HL-60/S4 treated with phorbol 12-myristate 13-acetate at 8.2 ng/mL for 4 days and 3 days (cell line): ENCODE data around the gene RER1.
"Not testable (repeated sequence)": the region's sequence is repeated elsewhere in the genome, so short reads cannot be mapped to it uniquely, and the experiment has no call there.

ENCODE experiments used
- in situ Hi-C: fragments of 300-500 bp; cut with MboI; formaldehyde crosslinking; loops from 2 replicates; pipeline ENCODE4 v1.15.0; 2022; ENCODE audit warnings: low sequenced_read_pairs

The RER1 gene

GRCh38 chr1:2440346-2440745 lies 48.7 kb downstream of the RER1 start:
- in situ Hi-C loops: not testable (repeated sequence)

- in situ Hi-C loops: no loop called here
These were observed 50.1 kb downstream of the RER1 start for GRCh38 chr1:2441746-2442145.

- in situ Hi-C loops: no loop called here
These were observed 51.0 kb downstream of the RER1 start for GRCh38 chr1:2442661-2443060.

GRCh38 chr1:2443277-2444137 lies 51.9 kb downstream of the RER1 start:
- in situ Hi-C loops: no loop called here

GRCh38 chr1:2444138-2444591 lies 52.5 kb downstream of the RER1 start:
- in situ Hi-C loops: no loop called here

- in situ Hi-C loops: no loop called here
These were observed 53.7 kb downstream of the RER1 start for GRCh38 chr1:2445162-2445822.

- in situ Hi-C loops: no loop called here
These were observed 54.2 kb downstream of the RER1 start for GRCh38 chr1:2445823-2446215.

- in situ Hi-C loops: no loop called here
These were observed 54.8 kb downstream of the RER1 start for GRCh38 chr1:2446394-2446793.

GRCh38 chr1:2446861-2447260 lies 55.2 kb downstream of the RER1 start:
- in situ Hi-C loops: no loop called here

GRCh38 chr1:2447276-2448097 lies 55.8 kb downstream of the RER1 start:
- in situ Hi-C loops: no loop called here

- in situ Hi-C loops: no loop called here
These were observed 56.4 kb downstream of the RER1 start for GRCh38 chr1:2448098-2448445.

- in situ Hi-C loops: no loop called here
These were observed 58.2 kb downstream of the RER1 start for GRCh38 chr1:2449636-2450454.

- in situ Hi-C loops: no loop called here
These were observed 60.1 kb downstream of the RER1 start for GRCh38 chr1:2451741-2452140.

GRCh38 chr1:2452201-2452931 lies 60.7 kb downstream of the RER1 start:
- in situ Hi-C loops: no loop called here

GRCh38 chr1:2452932-2453315 lies 61.3 kb downstream of the RER1 start:
- in situ Hi-C loops: no loop called here

- in situ Hi-C loops: no loop called here
These were observed 62.6 kb downstream of the RER1 start for GRCh38 chr1:2454227-2454626.
